ENCODE results near the gene FBXO41.

- TF ChIP-seq CTCF (IDR thresholded peaks at IDR 0.05; ENCODE audit: low read depth, low read length, poor library complexity, severe bottlenecking) (no peak), EZH2phosphoT487 (IDR thresholded peaks at IDR 0.05; ENCODE audit: borderline replicate concordance, low read length) (no peak)
These were observed 27.7 kb downstream of the FBXO41 start for GRCh38 chr2:73256618-73256922.
